ENCODE data around the gene POLR3H.

DNA sequence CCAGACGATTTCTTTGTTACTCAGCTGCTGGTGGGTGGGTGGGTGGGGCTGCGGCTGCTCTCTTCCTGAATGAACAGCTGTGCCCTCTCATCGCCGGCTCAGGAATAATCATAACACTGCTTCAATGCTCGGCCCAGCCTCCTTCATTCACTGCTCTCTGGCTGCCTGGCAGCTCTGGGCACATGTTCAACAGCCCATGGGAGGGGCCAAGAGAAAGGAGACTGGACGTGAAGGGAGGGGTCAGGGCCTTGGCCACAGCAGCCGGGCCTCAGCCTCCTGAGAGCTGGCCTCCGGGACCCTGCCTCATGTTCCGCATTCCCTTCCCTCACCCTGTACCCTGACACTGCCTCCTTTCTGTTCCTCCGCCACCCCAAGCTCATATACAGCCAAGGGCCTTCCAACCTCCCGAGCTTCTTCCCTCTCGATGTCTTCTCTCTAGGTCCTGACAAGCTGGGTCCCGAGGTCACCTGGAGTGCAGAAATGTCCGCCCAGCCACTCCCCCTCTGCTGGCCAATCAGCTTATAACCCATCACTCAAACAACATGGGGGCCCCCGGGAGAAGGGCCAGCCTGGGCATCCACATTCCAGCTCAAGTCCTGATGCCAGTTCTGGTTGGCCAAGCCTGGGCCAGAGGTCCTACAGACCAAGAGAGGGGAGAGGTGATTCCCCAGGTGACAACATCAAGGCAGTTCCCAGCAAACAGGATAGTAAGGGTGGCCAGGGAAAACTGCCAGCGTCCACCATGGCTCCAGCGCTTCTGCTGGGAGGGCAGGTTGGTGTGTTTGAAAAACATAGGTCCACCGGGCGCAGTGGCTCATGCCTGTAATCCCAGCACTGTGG, 13.4 kb upstream of the POLR3H start:
- no peak for TF ChIP-seq CTCF (conservative IDR thresholded peaks at IDR 0.05 in 1 of 2, IDR thresholded peaks at IDR 0.05 in 1 of 2; ENCODE audit: extremely low read depth in 1 of 2, insufficient read depth in 1 of 2, low read depth in 1 of 2, low read length in 2 of 2)
- no peak for TF ChIP-seq EZH2 (IDR thresholded peaks at IDR 0.05; ENCODE audit: borderline replicate concordance, low read length)
